HepG2 (cell line): ENCODE data around the gene EPHA2.

Experiments
- DPF2 ChIP-seq: sonication (generic); formaldehyde crosslinking; IDR thresholded peaks from 2 replicates; pipeline ENCODE4 v1.4.0; 2020; ENCODE audit warnings: mild to moderate bottlenecking, low read depth, missing genetic modification reagents, borderline replicate concordance
- PHF8 ChIP-seq: sonication (generic); formaldehyde crosslinking; IDR thresholded peaks from 2 replicates; pipeline ENCODE4 v1.5.0; 2020; ENCODE audit warnings: missing genetic modification reagents
- TEAD2 ChIP-seq: sonication (generic); formaldehyde crosslinking; IDR thresholded peaks from 2 replicates; pipeline ENCODE4 v1.9.0; 2021; ENCODE audit warnings: missing genetic modification reagents
- UBTF ChIP-seq: sonication (generic); formaldehyde crosslinking; IDR thresholded peaks from 2 replicates; pipeline ENCODE4 v1.4.0; 2020; ENCODE audit warnings: mild to moderate bottlenecking, missing genetic modification reagents
- USF2 ChIP-seq, 2 experiments: sonication (generic) in 1 of 2; formaldehyde crosslinking in 1 of 2; IDR thresholded peaks; 2 replicates each; pipeline versions ENCODE4 v1.5.1 to v1.6.1; 2011 to 2020; ENCODE audit warnings: borderline replicate concordance in 1 of 2, low read depth in 1 of 2, low read length in 1 of 2, mild to moderate bottlenecking in 1 of 2, missing genetic modification reagents in 1 of 2, moderate library complexity in 1 of 2
- ZNF24 ChIP-seq: fragments of 450-650 bp; IDR thresholded peaks from 2 replicates; pipeline ENCODE4 v1.6.1; 2017; ENCODE audit warnings: antibody characterized with exemption, mild to moderate bottlenecking
- ZNF407 ChIP-seq: sonication (generic); formaldehyde crosslinking; IDR thresholded peaks from one replicate; pipeline ENCODE4 v1.5.1; 2020; ENCODE audit warnings: mild to moderate bottlenecking, missing genetic modification reagents; ENCODE audit errors: not compliant biosample characterization
- ZNF773 ChIP-seq: sonication (generic); formaldehyde crosslinking; IDR thresholded peaks from 2 replicates; pipeline ENCODE4 v1.4.0; 2020; ENCODE audit warnings: missing genetic modification reagents, borderline replicate concordance
- ZNF790 ChIP-seq: sonication (generic); formaldehyde crosslinking; IDR thresholded peaks from 2 replicates; pipeline ENCODE4 v1.8.0; 2022; ENCODE audit warnings: missing genetic modification reagents, mild to moderate bottlenecking, borderline replicate concordance
- TF ChIP-seq, protein P1 (sequence below): sonication (generic); formaldehyde crosslinking; IDR thresholded peaks from 2 replicates; pipeline ENCODE4 v1.5.0; 2020; ENCODE audit warnings: mild to moderate bottlenecking, missing genetic modification reagents, moderate library complexity
- TF ChIP-seq, protein P2 (sequence below): sonication (generic); formaldehyde crosslinking; IDR thresholded peaks from 2 replicates; pipeline ENCODE4 v1.8.1; 2023; ENCODE audit warnings: mild to moderate bottlenecking, moderate library complexity, missing genetic modification reagents

GRCh38 chr1:16183179-16183578 lies 27.3 kb upstream of the EPHA2 start:
- no peak for TF ChIP-seq USF2 (IDR thresholded peaks at IDR 0.05; ENCODE audit: low read depth, low read length)
- TF ChIP-seq USF2 (CRISPR knock-in tag; IDR thresholded peaks at IDR 0.05; ENCODE audit: borderline replicate concordance), result no peak; the same call in 1 of the 2 replicates
- TF ChIP-seq ZNF24, result no peak
- no peak for TF ChIP-seq ZNF790 (CRISPR knock-in tag)
- no peak for TF ChIP-seq UBTF (CRISPR knock-in tag)
- TF ChIP-seq, protein P1, sequence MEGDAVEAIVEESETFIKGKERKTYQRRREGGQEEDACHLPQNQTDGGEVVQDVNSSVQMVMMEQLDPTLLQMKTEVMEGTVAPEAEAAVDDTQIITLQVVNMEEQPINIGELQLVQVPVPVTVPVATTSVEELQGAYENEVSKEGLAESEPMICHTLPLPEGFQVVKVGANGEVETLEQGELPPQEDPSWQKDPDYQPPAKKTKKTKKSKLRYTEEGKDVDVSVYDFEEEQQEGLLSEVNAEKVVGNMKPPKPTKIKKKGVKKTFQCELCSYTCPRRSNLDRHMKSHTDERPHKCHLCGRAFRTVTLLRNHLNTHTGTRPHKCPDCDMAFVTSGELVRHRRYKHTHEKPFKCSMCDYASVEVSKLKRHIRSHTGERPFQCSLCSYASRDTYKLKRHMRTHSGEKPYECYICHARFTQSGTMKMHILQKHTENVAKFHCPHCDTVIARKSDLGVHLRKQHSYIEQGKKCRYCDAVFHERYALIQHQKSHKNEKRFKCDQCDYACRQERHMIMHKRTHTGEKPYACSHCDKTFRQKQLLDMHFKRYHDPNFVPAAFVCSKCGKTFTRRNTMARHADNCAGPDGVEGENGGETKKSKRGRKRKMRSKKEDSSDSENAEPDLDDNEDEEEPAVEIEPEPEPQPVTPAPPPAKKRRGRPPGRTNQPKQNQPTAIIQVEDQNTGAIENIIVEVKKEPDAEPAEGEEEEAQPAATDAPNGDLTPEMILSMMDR, result no peak
- no peak for TF ChIP-seq ZNF773 (CRISPR knock-in tag)
- TF ChIP-seq, protein P2, sequence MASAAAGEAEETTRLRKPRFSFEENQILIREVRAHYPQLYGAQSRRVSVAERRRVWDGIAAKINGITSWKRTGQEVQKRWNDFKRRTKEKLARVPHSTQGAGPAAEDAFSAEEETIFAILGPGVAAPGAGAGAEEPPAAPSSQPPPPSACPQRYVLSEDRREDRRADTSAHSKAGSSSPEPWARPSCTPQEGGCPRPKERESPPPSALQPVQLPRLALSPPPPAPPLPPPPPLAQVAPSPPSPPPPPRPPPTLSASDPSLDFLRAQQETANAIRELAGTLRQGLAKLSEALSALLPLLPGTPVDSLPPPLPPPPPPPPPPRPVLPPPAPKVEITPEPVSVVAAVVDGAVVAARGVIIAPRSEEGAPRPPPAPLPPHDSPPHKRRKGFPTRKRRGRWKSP (CRISPR knock-in tag), result no peak
- no peak for TF ChIP-seq DPF2 (CRISPR knock-in tag)
- TF ChIP-seq ZNF407 (CRISPR knock-in tag), result no peak
- no peak for TF ChIP-seq TEAD2 (CRISPR knock-in tag)
- no peak for TF ChIP-seq PHF8 (CRISPR knock-in tag)
